GM19328 (cell line): ENCODE results near the gene ZNF398.

Experiments
- ATAC-seq: cut with Tn5 transposase; IDR thresholded peaks from one replicate; pipeline ENCODE4 v1.9.1; 2021; ENCODE audit warnings: mild to moderate bottlenecking, moderate library complexity; ENCODE audit not compliant: unreplicated experiment

The ZNF398 gene

GRCh38 chr7:149147752-149148653, 750 bp downstream of the ZNF398 start:
- peak; percentile 19 for ATAC-seq

DNA sequence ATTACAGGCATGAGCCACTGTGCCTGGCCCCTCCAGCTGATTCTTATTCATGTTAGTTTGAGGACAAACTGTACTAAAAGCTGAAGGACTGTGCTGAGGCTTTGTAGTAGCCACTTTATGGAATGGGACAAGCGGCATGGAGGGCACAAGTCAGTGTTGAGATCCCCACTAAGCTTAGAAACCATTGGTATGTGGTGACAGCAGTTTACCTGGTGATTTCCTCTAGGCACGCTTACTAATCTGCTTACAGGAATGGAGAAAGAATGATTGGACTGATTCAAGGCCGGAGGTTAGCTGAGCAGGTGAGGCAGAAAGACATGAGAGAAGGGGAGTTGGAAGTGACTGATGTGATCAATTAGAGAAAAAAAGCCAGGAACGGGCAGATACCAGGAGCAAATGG, 3.7 kb downstream of the ZNF398 start:
- ATAC-seq, result no peak

DNA sequence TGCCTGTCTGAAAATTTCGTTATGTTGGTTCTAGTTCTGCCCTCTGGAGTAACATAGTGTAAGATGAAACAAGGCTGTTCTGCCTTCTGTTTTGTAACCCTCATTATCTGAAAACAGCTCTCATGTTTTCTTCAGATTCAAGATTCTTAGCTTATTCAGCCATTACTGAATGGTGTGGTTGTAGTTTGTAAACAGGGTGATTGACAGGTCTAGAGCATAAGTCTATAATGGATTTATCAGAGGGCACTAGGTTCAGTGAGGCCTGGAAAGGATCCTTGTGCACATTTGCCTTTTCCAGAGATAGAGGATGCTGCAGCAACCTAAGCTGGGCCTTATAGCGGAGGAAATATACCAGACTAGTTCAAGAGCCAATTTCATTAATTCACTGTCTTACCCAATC, 6.1 kb downstream of the ZNF398 start:
- ATAC-seq, result no peak

GRCh38 chr7:149154056-149154455, 6.8 kb downstream of the ZNF398 start:
- no peak for ATAC-seq

- ATAC-seq, result no peak
Observed at GRCh38 chr7:149156898-149157297, 9.6 kb downstream of the ZNF398 start.

- ATAC-seq, result no peak
Observed at GRCh38 chr7:149161241-149161848, 14.1 kb downstream of the ZNF398 start.

- no peak for ATAC-seq
Observed at GRCh38 chr7:149166142-149166541, 18.9 kb downstream of the ZNF398 start.

DNA sequence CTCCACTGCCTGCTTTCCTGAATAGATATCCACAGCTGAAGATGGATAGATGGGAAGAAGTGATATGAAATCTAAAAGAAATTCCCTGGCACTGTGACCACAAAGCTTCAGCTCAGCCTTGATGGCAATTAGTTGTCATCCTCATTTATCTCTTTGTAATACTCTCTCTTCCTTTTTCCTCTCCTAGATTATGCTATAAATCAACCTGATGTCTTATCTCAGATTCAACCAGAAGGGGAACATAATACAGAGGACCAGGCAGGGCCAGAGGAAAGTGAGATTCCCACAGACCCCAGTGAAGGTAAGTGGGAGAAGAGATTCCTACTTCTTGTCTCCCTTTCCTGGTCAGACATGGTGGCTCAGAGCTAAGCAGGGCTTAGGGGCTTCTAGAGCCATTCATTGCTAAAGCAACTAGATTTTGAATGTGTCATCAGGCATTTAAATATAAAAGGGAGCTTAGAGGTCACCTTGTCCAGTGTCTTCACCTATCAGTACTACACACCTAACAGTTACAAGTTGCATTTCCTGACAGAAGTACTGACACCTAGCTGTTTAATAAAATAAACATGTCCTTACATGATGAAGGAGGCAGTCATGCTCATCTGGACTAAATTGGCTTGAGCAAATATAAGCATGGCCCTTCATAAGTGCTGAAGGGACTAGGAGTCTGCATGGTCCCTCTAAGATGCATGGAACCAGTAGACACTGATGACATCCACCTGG, 19.5 kb downstream of the ZNF398 start:
- no peak for ATAC-seq

DNA sequence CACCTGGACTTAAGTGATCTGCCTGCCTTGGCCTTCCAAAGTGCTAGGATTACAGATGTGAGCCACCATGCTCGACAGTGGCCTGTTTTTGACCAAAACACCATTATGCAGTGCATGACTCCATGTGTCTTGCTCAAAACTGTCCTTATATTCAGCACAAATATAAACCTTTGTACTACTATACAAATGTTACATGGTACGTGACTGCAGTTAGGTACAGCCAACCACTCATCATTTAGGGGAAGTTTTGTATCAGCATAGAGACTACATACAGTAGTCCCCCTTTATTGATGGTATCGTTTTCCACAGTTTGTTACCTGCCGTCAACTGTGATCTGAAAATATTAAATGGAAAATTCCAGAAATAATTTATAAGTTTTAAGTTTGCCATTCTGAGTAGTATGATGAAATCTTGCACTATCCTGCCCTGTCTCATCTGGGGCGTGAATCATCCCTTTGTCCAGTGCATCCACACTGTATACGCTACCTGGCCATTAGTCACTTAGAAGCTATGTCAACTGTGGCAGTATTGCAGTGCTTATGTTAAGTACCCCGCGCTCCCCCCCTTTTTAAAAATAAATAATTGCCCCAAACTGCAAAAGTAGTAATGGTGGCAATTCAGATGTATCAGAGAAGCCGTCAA, 24.8 kb downstream of the ZNF398 start:
- no peak for ATAC-seq

DNA sequence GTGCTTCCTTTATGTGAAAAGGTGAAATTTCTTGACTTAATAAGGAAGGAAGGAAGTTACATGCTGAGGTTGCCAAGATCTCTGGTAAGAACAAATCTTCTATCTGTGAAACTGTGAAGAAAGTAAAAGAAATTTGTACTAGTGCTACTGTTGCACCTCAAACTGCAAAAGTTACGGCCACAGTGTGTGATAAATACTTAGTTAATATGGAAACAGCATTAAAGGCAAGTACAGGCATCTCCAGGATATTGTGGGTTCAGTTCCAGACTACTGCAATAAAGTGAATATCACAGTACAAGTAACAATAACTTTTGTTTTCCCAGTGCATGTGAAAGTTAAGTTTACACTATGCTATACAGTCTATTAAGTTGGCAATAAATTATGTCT, 25.3 kb downstream of the ZNF398 start:
- ATAC-seq, result no peak

DNA sequence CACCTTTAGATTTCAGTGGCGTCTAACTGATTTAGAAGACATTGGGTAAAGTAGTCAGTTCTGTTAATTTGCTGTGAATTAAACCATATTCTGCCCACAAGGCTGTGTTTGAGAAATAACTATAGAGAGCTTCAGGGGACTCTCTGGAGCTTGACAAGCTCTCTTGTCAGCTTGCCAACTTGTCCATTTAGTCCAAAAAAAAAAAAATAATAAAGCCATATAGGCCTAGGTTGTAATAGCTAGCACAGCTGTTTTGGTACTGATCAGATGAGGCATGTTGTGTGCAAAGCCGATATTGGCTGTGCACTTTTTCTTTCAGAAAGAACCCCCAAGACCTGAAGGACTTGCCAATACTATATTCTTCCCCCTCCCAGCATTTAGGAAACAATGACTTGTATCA, 27.9 kb downstream of the ZNF398 start:
- ATAC-seq, result no peak

- no peak for ATAC-seq
Observed at GRCh38 chr7:149179241-149179640, 32.0 kb downstream of the ZNF398 start.

GRCh38 chr7:149180722-149181449, 33.6 kb downstream of the ZNF398 start:
- ATAC-seq, result no peak

DNA sequence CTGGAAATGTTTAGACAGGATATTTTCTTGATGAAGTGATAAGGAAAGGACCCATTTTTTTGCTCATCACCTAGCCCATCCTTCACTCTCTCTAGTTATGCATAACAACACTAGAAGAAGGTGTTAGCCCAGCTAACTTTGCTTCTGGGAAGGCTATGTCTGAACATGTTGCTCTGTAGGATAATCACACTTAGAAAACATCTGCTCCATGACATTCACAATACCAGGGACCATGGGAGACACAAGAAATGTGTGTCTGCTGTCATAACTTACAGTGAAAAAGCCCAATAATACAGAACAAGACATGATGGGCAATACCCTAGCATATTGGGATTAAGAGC, 34.2 kb downstream of the ZNF398 start:
- ATAC-seq, result no peak

DNA sequence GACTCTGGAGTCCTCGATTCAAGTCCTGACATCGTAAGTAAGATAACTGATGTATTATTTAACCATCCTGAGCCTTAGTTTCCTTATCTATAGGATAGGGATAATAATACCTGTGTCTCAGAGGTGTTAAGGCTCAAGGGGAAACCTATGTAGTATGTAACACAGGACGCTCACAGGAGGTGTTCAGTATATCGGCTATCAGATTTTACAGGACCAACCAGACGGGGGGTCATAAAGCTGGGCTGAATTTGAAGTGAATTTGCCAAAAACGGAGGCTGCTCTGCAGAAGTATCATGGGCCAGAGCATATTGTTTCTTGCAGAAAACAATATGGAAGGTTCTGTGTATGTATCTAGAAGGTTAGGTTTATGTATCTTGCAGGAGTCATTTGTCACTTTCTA, 37.0 kb downstream of the ZNF398 start:
- no peak for ATAC-seq

DNA sequence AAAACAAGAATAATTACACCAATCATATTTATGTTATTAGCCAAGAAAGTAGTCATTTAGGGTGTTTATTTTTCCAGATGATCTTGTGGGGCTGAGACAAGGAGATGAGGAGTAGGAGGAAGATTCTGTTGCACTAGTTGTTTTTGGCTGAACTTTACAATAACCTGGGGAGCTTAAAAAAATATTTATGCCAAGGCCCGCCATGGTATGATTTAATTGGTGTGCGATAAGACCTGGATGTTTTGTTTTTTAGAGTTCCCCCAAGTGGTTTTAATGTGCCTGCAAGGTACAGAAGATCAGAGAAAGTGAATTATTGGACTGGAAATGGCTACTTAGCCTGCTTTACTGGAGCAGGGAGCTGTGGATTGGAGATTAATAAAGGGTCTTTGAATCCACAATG, 41.0 kb downstream of the ZNF398 start:
- no peak for ATAC-seq

GRCh38 chr7:149188637-149189259, 41.5 kb downstream of the ZNF398 start:
- no peak for ATAC-seq

- ATAC-seq, result no peak
Observed at GRCh38 chr7:149191851-149192250, 44.6 kb downstream of the ZNF398 start.

DNA sequence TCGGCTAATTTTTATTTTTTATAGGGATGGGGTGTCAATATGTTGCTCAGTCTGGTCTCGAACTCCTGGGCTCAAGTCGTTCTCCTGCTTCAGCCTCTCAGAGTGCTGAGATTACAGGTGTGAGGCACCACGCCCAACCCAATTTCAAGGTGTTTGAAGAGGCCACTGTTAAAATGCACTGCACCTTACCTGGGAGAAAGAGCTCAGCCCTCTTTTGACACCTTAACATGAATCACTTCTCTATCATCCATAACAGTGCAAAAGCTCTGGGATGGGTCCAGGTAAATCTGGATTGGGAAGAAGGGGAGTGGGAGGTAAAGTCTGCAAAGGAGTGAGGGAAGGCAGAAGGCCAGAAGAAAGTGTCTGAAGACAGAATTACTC, 47.5 kb downstream of the ZNF398 start:
- no peak for ATAC-seq
